Measurements from ENCODE around the gene KHNYN.

Gene KHNYN

DNA sequence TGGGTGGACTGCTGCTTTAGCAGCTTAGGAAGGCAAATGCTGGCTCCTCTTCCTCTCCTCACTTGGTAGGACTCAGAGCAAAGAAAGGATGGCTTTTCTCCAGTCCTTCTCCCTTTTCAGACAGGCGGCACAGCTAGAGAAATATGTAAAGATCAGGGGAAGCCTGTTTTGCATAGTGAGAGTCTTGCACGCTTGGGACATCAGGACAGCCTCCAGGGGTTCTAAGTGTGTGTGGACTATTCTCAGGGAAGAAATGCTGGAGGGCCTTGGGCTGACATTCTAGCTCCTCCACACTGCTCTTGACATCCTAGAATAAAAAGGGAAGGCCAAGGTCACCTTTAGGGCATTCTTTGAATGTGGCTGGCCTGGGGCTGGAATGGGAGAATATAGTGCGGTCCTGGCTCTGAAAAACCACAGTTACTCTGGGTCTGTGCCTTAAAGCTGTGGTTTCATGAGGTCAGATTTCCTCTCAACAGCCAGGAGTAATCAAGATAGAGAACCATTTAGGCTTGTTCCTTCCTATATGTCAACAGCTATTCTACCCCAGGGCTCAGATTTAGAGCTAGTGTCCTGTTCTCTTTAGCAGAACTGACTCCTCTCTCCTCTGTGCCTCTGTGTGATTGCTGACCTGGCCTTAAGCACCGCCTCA lies 54.0 kb downstream of the KHNYN start:
- ATAC-seq (peak; percentile 74), DNase-seq (no peak)
- Mint-ChIP-seq H3K4me3 (no peak overlapping the region), H3K27me3 (no peaks in the 10 kb centered on the region), H3K9me3 (no peaks in the 10 kb centered on the region), H3K4me1 (peaks cover 23% of the 10 kb centered on the region), H3K36me3 (ENCODE audit: low read depth) (no peaks in the 10 kb centered on the region), H3K27ac (peak overlapping the region; percentile 13)

Data from activated naive CD8-positive, alpha-beta T cell treated with anti-CD3 and anti-CD28 coated beads, Interleukin-2, amount 50 U/mL, for 24 hours (primary cell).